Upper lobe of left lung (tissue), 4 donors: ENCODE data around the gene PARD3B.

Experiments used
- EP300 ChIP-seq, 4 donors: sonication (generic); formaldehyde crosslinking; IDR thresholded peaks; one replicate each; pipeline ENCODE4 v1.5.1; 2017; ENCODE audit warnings: antibody characterized with exemption in 4 of 4, control low read depth in 2 of 4
- POLR2AphosphoS5 ChIP-seq, 2 donors: sonication (generic); formaldehyde crosslinking; IDR thresholded peaks; one replicate each; pipeline ENCODE4 v1.5.1; 2017; ENCODE audit warnings: antibody characterized with exemption in 2 of 2
- TF ChIP-seq, protein P1 (sequence below), 6 experiments: fragments of 450-650 bp in 4 of 6; fragments of 200-600 bp in 2 of 6; sonication (generic) in 2 of 6; IDR thresholded peaks; one replicate each; pipeline ENCODE4 v1.5.1; 2016 to 2019; ENCODE audit warnings: antibody characterized with exemption in 6 of 6

DNA sequence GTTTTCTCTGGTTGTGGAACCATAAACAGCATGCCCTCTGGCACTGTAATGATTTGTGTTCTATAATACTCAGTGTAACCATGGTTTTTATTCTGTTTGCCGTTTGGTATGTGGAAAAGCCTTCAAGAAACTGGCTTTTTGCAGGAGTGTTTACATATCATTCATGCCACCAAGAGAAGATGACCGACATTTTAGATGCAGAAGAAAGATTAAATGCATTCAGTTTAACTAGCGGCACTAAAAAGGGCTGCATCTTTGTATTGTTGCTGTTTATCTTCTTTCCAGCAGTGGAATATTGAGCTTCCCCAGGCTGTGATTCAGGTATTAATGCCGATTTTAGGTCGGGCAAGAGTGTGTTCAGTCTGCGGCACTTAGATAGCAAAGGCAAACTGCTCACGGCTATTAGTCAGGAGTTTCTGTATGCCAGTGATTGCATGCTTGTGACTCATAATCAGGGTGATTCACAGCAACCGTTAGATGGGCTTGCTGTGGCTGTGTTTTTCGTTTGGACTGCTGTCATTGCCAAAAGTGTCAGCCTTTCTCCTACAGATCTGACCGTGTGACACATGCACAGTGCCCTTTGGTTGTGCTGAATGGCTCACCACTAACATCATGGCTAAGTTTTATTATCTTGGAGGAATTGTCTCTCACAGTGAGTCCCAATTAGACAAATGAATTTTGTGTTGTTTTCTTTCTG is 479.7 kb downstream of the PARD3B start:
- TF ChIP-seq, protein P1, sequence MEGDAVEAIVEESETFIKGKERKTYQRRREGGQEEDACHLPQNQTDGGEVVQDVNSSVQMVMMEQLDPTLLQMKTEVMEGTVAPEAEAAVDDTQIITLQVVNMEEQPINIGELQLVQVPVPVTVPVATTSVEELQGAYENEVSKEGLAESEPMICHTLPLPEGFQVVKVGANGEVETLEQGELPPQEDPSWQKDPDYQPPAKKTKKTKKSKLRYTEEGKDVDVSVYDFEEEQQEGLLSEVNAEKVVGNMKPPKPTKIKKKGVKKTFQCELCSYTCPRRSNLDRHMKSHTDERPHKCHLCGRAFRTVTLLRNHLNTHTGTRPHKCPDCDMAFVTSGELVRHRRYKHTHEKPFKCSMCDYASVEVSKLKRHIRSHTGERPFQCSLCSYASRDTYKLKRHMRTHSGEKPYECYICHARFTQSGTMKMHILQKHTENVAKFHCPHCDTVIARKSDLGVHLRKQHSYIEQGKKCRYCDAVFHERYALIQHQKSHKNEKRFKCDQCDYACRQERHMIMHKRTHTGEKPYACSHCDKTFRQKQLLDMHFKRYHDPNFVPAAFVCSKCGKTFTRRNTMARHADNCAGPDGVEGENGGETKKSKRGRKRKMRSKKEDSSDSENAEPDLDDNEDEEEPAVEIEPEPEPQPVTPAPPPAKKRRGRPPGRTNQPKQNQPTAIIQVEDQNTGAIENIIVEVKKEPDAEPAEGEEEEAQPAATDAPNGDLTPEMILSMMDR (IDR thresholded peaks at IDR 0.05), result no peak
- TF ChIP-seq EP300 (IDR thresholded peaks at IDR 0.05) (no peak), POLR2AphosphoS5 (IDR thresholded peaks at IDR 0.05) (no peak)
